HG03571 (cell line): ENCODE data around the gene TRAP1.

Experiments used
- ATAC-seq: cut with Tn5 transposase; IDR thresholded peaks from one replicate; pipeline ENCODE4 v1.9.1; 2021; ENCODE audit not compliant: unreplicated experiment

Gene TRAP1

DNA sequence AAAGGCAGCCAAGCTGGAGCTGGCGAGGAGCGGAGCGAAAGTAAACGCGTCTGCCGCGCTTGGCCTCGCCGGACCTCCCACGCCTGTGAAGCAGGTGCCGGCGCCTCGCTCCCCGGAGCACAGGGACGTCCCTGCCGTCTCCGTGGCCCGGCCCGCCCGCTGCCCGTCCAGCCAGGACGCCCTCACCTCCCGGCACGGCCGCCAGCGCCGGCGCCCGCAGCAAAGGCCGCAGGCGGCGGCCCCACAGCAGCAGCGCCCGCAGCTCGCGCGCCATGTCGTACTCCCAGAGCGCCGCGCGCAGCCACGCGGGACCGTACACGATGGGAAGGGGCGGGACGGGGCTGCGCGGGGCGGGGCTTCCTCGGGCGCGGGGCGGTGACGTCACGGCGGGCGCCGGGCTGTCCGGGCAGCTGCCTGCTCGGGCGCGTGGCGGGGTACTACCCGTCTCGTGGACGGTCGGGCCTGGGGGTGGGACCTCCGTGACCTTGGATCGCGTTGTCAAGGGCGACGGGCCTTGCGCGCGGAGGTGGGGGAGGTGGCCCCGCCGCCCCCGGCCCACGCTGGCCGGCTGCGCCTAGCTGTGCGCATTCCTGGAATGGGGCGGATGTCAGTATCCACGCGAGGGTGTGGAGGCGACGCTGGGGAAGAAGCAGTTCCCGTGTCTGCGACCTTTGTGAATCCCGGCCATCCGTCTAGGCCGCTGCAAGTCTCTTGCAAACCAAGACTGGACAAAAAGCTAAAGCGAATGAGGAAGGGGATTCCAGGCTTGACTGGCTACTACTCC, at the start of gene TRAP1:
TSS of gene TRAP1 (minus strand) at position 290 of the 784 bp plus-strand sequence. CDS start at position 274, 16 bp downstream.
- ATAC-seq: peak; percentile 87

DNA sequence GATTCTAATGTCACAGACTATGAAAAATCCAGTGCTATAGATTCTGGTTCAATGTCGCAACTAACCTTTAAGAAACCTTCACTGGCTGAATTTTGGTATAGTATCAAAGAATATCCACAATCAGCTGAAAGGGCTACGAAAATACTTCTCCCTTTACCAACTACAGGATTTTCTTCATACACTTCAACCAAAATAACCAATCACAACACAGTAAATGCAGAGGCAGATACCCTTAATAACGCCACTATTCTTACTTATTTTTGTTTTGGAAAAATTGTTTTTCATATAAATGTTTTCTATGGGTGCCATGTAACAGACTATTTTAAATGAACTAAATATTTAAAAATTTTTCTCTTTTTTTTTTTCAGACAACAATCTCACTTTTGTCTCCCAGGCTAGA, 48.9 kb upstream of the TRAP1 start:
- ATAC-seq: no peak

DNA sequence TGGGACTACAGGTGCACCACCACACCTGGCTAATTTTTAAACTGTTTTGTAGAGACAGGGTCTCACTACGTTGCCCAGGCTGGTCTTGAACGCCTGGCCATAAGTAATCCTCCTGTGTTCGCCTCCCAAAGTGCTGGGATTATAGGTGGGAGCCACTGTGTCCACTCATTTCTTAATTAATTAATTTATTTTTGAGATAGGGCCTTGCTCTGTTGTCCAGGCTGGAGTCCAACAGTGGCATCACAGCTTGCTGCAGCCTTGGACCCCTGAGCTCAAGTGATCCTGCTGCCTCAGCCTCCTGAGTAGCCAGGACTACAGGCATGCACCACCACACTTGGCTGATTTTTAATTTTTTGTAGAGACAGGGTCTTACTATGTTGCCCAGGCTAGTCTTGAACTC, 47.1 kb upstream of the TRAP1 start:
- ATAC-seq: no peak

DNA sequence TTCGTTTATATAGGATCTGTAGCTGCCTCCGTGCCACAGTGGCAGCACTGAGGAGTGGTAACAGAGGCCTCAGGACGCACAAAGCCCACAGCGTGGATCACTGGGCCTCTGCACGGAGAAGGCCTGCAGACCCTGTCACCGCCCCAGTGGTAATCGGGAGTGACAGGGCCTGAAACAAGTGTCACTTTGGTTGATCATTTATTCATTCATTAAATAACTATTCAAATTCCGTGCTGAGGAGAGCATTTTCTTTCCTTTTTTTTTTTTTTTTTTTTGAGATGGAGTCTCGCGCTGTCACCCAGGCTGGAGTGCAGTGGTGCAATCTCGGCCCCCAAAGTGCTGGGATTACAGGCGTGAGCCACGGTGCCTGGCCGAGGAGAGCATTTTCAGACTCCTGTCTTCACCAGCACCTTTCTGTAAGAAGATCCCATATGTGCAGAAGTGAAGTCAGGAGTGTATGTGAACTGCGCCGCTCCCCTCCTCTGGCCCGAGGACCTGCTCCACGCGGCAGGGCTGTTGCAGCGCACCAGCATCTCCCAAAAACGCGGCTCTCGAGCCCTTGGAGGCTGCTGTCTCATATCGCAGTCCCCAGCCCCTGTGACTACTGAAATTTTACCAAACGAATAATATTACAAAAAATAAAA, 44.9 kb upstream of the TRAP1 start:
- ATAC-seq: no peak

DNA sequence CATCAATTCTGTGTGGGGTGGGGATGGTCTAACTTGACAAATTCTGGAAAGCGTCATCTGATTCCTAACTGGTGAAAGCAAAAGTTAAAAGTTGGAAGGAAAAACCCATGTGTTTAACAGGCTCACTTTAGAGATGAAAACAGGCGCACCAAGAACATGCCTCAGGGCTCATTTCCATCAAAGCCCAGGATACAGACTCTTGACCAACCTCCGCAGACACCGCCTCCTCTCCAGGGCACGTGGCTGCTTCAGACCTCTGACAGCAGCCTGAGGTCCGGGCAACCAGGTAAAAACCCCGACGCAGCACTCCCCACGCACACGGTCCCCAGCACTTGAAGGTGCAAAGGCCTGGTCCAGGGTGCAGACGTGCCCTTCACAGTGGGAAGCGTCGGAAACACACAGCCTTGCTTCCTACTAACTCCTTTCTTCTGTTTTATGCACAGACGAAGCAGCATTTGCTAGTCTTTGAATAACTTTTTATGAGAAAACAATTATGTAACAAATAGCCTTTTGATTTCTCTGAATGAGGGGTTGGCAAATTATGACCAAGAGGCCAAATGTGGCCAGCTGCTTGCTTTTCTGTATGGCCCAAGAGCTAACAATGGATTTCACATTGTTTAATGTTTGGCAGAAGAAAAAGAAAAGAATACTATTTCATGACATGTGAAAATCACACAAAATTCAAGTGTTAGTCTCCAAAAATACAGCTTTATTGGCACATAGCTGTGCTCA, 44.2 kb upstream of the TRAP1 start:
- no peak for ATAC-seq

DNA sequence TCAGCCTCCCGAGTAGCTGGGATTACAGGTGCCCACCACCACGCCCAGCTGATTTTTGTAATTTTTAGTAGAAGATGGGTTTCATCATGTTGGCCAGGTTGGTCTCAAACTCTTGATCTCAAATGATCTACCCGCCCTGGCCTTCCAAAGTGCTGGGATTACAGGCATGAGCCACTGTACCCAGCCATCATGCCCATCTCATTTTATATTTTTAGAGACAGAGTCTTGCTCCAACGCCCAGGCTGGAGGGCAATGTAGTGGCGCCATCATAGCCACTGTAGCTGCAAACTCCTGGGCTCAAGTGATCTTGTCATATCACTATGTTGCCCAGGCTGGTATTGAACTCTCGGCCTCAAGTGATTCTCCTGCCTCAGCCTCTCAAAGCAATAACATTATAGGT, 43.2 kb upstream of the TRAP1 start:
- ATAC-seq: no peak

DNA sequence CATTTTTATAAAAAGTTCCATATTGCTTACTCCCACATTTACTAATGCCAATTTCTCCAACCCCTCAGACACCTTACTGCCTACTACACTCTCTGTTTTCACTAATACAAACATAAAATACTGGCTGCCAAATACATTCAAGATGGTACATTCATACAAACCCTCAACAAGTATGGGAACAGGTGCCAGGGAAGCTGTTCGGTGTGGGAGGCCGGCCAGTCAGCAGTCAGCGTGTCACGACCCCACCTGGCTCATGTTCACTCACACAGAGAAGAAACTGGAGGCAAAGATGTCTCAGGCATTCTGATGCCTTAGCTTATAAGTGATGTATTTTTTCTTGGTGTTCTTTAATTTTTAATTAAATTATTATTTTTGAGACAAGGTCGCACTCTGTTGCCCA, 42.4 kb upstream of the TRAP1 start:
- no peak for ATAC-seq

DNA sequence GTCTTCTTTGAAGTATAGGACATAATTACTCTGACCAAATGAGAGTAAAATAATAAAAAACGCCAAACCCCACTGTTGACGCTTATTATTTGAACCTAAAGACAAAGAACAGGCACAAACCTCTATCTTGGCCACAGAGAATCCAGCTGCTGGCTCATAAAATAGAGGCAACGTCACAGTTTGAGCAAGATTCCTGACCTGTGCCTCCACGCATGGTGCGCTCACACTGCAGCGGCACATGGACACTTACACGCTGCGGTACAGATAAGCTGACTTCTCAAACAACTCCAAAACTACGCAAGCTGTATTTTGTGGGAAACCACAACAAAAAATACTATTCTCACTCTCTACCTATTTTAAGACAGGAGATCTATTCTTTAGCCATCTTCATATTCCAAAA, 38.8 kb upstream of the TRAP1 start:
- ATAC-seq: no peak

DNA sequence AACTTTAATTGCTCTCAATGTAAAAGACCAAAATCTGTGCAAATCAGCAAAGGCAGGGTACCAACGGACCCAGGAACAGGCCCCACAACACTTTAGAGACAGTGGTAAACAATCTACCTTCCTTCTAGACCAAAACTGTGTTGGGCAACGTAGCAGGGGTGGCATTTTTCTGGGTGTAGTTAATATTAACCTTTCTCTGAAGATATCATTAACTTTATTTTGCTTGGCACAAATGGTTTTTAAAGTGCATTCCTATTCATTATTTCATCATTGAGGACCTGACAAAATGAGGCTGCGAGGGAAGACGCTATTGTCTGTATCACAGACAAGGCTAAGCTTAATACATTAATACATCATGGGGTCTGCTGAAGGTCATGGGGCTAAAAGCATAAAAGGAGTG, 37.9 kb upstream of the TRAP1 start:
- no peak for ATAC-seq

DNA sequence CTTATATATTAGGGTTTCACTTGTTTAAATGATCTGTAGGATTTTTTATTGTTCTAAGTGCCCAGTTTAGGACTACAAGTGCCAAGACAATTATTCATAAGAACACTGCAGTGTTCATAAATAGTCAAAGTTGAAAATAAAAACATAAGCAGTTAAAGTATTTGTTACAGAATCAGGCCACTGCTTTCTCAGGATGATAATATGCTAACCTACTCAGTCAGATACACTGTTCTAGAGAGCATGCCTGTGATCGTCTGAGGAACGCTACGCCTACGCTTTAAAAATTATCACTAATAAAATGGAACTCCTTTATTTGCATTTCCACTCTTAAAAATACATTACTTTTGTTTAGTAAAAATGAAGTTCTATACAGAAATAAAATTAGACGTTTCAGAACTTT, 37.4 kb upstream of the TRAP1 start:
- no peak for ATAC-seq

DNA sequence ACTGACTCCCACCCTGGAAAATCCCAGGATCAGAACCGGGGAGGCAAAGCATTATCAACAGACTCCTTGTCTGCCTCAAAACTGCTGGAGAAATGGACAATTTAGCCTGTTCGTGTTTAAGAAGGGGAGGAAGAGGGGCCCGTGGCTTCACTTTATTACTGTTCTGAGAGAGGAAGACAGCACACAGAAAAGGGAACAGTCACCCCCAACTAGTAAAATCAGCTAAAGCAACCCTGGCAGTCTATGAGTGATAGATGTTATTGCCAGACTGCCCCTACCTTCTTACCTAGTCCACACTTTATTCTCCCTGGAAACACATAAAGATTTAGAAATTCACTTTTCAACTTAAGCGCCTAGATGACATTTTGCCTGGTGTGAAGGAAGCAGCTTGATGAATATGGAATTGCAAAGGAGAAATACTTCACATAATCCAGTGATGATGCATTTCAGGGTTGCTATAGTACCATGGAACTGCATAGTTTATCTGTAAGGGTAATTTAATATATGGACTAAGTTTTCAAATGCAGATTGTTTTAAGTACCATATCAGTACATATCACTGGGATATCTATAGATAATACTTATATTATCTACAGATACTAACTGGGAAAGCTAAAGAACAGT, 36.9 kb upstream of the TRAP1 start:
- no peak for ATAC-seq

DNA sequence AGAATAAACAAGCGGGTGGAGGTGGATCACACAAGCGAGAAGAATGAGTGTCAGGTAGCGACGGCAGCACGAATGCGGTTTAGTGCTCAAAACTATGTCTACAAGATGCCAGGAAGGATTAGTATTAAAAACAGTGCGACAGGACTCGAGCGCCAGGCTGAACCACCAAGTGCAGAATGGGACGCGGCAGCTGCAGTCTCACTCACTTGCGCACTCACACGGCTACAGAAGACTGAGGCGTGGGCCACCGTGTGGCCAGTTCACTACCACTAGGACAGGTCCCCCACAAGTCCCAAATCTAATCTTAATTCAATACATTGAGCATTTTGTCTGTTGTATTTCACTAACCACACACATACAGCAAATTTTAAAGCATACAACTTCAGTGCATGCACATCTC, 35.7 kb upstream of the TRAP1 start:
- no peak for ATAC-seq

DNA sequence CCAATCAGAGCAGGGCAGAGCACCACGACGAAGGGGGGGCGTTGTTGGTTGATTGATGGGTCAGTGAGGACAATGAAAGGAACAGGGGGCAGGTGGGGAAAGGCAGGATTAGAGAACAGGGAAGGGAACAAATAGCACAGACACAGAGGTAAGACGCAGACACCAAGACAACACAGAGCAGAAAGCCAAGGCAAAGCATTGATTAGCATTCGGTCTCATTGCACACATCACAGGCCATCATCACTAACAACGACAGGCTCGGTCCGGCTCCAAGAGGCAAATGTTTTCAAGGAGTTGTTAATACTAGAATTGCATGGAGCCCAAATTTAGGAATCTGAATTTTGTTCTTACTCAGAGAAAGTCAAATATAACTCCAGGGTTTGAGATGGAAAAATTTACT, 34.6 kb upstream of the TRAP1 start:
- ATAC-seq: no peak

DNA sequence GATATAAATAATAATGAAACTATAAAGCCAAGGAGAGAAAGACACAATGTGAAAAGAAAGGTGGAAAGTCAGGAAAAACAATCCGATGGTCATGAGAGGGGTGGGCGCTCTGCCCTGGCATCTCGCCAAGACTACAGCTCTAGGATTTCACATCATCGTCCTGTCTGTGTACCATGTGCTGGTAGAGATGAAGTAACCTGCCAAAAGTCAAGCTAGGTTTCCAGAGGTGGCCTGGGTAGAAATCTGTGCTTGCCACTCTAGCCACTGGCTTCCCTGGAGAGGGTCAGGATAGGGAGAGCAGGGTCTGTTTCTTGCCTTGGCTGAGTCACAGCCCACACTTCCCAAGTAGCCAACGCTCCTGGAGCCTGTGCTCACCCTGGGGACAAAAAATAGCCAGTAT, 31.0 kb upstream of the TRAP1 start:
- ATAC-seq: no peak

DNA sequence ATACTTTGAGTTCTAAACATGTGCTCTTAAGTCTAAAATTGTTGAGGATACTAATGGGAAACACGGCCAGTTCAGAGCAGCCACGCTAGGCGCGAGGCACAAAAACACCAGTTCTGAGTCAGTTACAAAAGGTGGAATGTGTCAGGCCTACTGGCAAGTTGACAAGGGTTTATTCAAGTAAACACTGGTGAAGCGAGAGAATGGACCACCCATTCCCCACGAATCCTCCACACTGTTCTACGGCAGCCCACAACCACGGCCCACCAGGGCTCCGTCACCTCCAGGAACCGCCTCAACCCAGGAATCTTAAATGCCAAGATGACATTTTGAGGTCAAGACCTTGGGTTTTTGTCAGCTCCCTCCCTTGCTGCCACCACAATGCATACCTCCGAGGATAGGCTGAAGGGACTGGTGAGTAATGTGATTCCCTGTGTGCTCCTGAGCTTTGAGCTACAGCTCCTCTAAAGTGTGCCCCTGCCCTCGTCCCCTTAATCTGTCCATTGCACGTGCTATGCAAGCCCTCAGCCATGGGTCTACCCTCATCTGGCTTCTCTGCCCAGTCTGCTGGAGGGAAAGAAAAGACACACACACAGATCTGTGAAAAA, 28.5 kb upstream of the TRAP1 start:
- ATAC-seq: no peak

DNA sequence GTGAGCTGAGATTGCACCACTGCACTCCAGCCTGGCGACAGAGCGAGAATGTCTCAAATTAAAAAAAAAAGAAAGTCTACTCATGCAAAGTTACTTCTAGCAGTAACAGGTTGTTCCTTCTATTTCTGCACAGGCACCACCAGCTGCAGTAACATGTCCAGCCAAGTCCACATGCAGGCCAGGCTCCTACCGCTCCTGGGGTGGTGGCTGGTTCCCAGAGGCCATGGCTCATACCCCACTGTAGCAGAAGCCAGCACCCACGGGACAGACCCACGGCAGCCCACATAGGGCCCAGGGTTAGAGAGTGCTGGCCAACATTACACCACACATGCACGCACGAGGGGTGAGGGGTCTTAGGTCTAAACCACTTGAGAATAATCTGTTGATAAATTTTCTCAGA, 26.7 kb upstream of the TRAP1 start:
- no peak for ATAC-seq

DNA sequence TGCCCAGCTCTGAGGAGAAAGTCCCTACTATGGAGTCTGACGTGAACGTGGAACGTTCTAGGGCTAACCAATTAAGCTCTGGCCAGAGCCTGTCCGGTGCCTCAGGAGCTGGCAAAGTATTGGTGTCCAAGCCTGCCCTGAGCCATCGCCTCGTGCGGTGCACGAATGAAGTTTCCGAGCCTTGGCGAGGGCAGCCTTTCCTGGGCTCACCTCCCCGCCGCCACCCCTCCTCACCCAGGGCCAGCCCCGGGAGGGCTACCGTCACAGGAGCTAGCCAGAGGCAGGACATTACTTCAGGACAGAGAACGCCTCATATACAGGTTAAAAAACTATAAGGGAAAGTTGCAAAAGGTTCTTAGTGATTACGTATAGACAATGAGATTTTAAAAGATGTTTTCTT, 23.6 kb upstream of the TRAP1 start:
- no peak for ATAC-seq

DNA sequence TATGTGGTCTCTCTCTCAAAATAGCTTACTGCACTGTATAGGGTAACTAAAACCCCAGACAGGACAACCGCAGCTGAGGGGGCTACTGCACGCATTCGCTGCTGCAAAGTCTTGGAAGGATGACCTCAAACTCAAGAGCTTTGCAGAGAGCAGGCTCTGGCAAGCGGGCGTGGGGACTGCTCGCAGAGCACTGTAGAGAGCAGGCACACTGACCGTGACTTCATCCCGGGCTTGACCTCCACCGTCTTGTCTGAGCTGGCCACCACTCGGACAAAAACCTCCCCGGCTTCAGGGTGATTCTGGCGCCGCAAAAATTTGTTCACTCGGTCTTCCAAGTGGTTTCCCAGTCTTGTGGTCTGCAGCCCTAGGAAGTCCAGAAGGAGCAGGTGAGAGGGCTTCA, 22.9 kb upstream of the TRAP1 start:
- ATAC-seq: no peak

DNA sequence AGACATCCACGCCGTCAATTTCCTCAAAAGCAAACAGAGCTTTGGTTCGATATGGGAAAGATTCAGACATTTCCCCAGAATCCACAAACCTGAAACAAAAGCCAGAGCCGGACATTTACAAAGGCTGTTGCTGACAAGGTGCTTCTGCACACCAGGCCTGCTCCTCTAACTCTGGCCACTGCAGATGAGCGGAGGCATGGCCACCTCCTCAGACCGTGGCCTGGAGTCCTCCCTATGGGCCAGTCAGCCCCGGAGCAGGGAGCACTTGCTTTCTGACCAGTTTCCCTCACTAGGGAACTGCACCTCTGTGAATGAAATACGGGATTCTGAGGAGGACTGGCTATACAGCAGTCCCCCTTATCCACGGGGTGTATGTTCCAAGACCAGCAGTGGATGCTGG, 22.3 kb upstream of the TRAP1 start:
- ATAC-seq: no peak

DNA sequence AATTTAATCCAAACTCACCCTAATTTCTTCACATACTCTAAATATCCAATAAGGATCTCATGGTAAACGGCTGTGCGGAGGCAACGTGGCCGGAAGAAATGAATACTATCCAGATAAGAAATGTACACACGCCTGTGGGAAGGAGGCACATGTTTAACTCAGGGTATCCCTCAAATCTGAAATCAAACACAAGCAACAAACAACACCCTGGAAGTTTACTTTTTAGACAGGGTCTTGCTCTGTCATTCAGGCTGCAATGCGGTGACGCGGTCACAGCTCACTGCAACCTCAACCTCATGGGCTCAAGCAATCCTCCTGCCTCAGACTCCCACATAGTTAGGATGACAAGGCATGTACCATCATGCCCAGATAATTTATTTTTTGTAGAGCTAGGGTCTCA, 21.2 kb upstream of the TRAP1 start:
- ATAC-seq: no peak

DNA sequence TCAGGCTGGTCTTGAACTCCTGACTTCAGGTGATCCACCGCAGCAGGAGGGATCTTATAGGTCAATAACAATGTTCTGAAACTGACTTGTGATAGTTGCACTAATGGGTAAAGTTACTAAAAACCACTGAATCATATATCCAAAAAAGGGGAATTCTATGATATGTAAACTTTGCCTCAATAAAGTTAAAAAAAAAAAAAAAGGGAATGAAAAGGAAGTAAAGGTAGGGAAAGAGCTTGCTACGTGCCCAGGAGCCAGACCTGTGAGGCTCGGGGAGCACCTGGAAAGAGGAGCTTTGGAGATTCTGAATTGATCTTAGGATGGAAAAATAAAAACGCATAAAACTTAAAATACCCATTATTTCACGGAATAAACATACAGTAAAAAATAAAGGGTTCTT, 20.8 kb upstream of the TRAP1 start:
- no peak for ATAC-seq
